CD8-positive, alpha-beta memory T cell (primary cell): ENCODE results near the gene BCAS1. TPM values are rescaled to one million over a fixed set of nuclear protein-coding genes. Genes with fewer than 3 reads are reported as not detected.
A peak's percentile ranks its signal among the peaks of the same experiment; 100 is the strongest.
"Not testable (repeated sequence)": the region's sequence is repeated elsewhere in the genome, so short reads cannot be mapped to it uniquely, and the experiment has no call there.

Experiments
- CTCF ChIA-PET: fragments of 350-600 bp; sonication (Branson Sonifier 250); formaldehyde crosslinking; loops from one replicate; lab custom pipeline; 2021; ENCODE audit warnings: antibody characterized with exemption; lab: Charles Lee
- POLR2A ChIA-PET: fragments of 350-600 bp; sonication (Branson Sonifier 250); formaldehyde crosslinking; loops from one replicate; lab custom pipeline; 2021; ENCODE audit warnings: antibody characterized with exemption; lab: Charles Lee
- DNase-seq, 5 donors: peaks; one replicate each; pipeline versions ENCODE4 v3.0.0 to v3.0.0-alpha.2; 2020 to 2022; ENCODE audit warnings: mixed read lengths in 1 of 5
- H3K27ac ChIP-seq: one replicate; pipeline ENCODE4 v1.7.0; 2013; ENCODE audit warnings: low read depth, mild to moderate bottlenecking, low read length, moderate library complexity
- H3K27me3 ChIP-seq: 2 replicates; pipeline ENCODE4 v1.7.0; 2013; ENCODE audit warnings: low read length, mild to moderate bottlenecking; ENCODE audit not compliant: insufficient read depth, poor library complexity, severe bottlenecking
- H3K36me3 ChIP-seq: 2 replicates; pipeline ENCODE4 v1.7.0; 2013; ENCODE audit warnings: mild to moderate bottlenecking, low read length, moderate library complexity; ENCODE audit not compliant: insufficient read depth
- H3K4me1 ChIP-seq: 2 replicates; pipeline ENCODE4 v1.7.0; 2013; ENCODE audit warnings: mild to moderate bottlenecking, low read length, moderate library complexity; ENCODE audit not compliant: insufficient read depth
- H3K4me3 ChIP-seq: 2 replicates; pipeline ENCODE4 v1.7.0; 2013; ENCODE audit warnings: mild to moderate bottlenecking, low read length
- H3K9me3 ChIP-seq: 2 replicates; pipeline ENCODE4 v1.7.0; 2013; ENCODE audit warnings: mild to moderate bottlenecking, low read length
- H3K27ac Mint-ChIP-seq, 8 donors: one replicate each; pipeline ENCODE4 v1.8.0; 2020 to 2021; ENCODE audit warnings: mixed read lengths in 8 of 8, mild to moderate bottlenecking in 6 of 8, inconsistent platforms in 3 of 8, moderate library complexity in 3 of 8
- H3K27me3 Mint-ChIP-seq, 2 donors: one replicate each; pipeline ENCODE4 v1.8.0; 2020 to 2021; ENCODE audit warnings: mixed read lengths in 2 of 2, mild to moderate bottlenecking in 1 of 2, moderate library complexity in 1 of 2
- H3K36me3 Mint-ChIP-seq, 3 donors: one replicate each; pipeline ENCODE4 v1.8.0; 2020 to 2021; ENCODE audit warnings: mixed read lengths in 3 of 3, inconsistent platforms in 1 of 3, mild to moderate bottlenecking in 1 of 3
- H3K4me1 Mint-ChIP-seq, 3 donors: one replicate each; pipeline ENCODE4 v1.8.0; 2020 to 2021; ENCODE audit warnings: mixed read lengths in 3 of 3, inconsistent platforms in 1 of 3, mild to moderate bottlenecking in 1 of 3
- H3K4me3 Mint-ChIP-seq, 7 donors: one replicate each; pipeline ENCODE4 v1.8.0; 2020 to 2021; ENCODE audit warnings: mixed read lengths in 7 of 7, mild to moderate bottlenecking in 6 of 7, moderate library complexity in 4 of 7, inconsistent platforms in 2 of 7
- H3K9me3 Mint-ChIP-seq, 5 donors: one replicate each; pipeline ENCODE4 v1.8.0; 2020 to 2022; ENCODE audit warnings: mixed read lengths in 5 of 5, mild to moderate bottlenecking in 3 of 5, moderate library complexity in 2 of 5, inconsistent platforms in 1 of 5
- polyA plus RNA-seq: library from polyadenylated mRNA; unstranded; fragments of 300-500 nt; fragmentation: Illumina TruSeq; gene quantifications from one replicate; pipeline ENCODE4 v1.2.3, GENCODE V29; 2021
- total RNA-seq, 2 experiments: library from RNA; stranded (reverse); gene quantifications; one replicate each; pipeline ENCODE4 v1.2.3, GENCODE V29; 2021

The BCAS1 gene
- total and polyA plus RNA-seq, 3 experiments from 2014 or later: 0.09 to 0.91 (median 0.15) TPM

DNA sequence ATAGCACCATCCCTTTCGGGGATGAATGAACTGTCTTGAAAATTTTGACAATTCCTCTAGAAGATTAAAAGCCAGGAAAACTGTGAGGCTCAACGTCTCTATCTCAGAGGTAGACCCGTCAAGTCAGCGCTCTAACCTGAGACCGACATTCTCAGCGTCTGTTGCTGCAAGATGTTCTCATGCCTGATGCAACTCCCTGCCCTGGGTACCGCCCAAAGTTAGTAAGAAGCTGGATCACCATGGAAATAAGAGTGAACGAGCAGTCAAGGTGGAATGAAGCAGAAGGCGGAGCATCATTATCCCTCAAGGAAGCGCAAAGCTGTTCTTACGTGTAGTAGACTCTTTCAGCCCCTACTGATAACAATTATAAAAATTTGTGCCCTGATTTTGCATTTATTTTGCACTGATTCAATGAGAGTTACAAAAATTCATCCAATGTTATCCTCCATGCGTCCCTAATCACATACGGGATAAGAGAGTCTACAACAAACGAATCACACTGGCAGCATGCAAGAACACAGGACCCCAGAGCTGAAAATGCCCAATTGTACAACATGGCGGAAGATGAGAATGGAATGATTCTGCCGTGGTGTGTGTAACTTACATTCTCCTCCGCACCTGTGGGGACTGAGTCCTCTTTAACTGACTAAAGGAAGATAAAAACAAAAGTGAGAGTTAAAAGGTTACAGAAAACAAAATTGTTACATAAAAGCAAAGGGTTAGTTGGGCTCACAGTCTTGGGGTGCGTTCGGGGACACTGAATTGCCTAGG is 95.4 kb downstream of the BCAS1 start:
- POLR2A ChIA-PET: no interaction called here
- peaks cover 0 to 6% (median 3%) of the 10 kb centered on the region in 5 donors for H3K9me3 Mint-ChIP-seq
- Histone ChIP-seq H3K27ac (no peak overlapping the region), H3K4me3 (no peak overlapping the region), H3K4me1 (no peaks in the 10 kb centered on the region), H3K27me3 (no peaks in the 10 kb centered on the region), H3K36me3 (no peaks in the 10 kb centered on the region), H3K9me3 (no peaks in the 10 kb centered on the region)
- no peak for DNase-seq
- no peaks in the 10 kb centered on the region for H3K4me1 Mint-ChIP-seq
- H3K36me3 Mint-ChIP-seq: peaks cover 0 to 8% (median 0%) of the 10 kb centered on the region in 3 donors
- H3K4me3 Mint-ChIP-seq: no peak overlapping the region
- CTCF ChIA-PET: interaction anchor here (2.0 kb wide), 1 partner anchor 16 kb away, joined by 4 read pairs; no protein-coding TSS in a partner anchor
- peaks cover 2 to 15% of the 10 kb centered on the region in 2 donors for H3K27me3 Mint-ChIP-seq
- H3K27ac Mint-ChIP-seq: no peak overlapping the region

GRCh38 chr20:53973882-53974281 is 96.5 kb downstream of the BCAS1 start:
- DNase-seq, H3K4me1 ChIP-seq, POLR2A ChIA-PET, H3K36me3 ChIP-seq, H3K4me1 Mint-ChIP-seq, H3K27me3 ChIP-seq, H3K4me3 ChIP-seq, H3K9me3 ChIP-seq, H3K36me3 Mint-ChIP-seq, H3K4me3 Mint-ChIP-seq, H3K9me3 Mint-ChIP-seq, H3K27ac ChIP-seq, H3K27ac Mint-ChIP-seq: not testable (repeated sequence)
- CTCF ChIA-PET: interaction anchor here (2.0 kb wide), 1 partner anchor 15 kb away, joined by 4 read pairs; no protein-coding TSS in a partner anchor
- peaks cover 2 to 11% of the 10 kb centered on the region in 2 donors for H3K27me3 Mint-ChIP-seq

- CTCF ChIA-PET: no interaction called here
- Mint-ChIP-seq H3K4me1 (no peaks in the 10 kb centered on the region), H3K4me3 (no peak overlapping the region), H3K36me3 (peaks cover 0 to 8% (median 0%) of the 10 kb centered on the region in 3 donors), H3K9me3 (peaks cover 0 to 6% (median 3%) of the 10 kb centered on the region in 5 donors), H3K27me3 (peaks cover 1 to 14% of the 10 kb centered on the region in 2 donors), H3K27ac (no peak overlapping the region)
- no peaks in the 10 kb centered on the region for H3K27me3 ChIP-seq
- no peak overlapping the region for H3K27ac ChIP-seq
- H3K9me3 ChIP-seq: no peaks in the 10 kb centered on the region
- no peaks in the 10 kb centered on the region for H3K36me3 ChIP-seq
- POLR2A ChIA-PET: no interaction called here
- H3K4me1 ChIP-seq: no peaks in the 10 kb centered on the region
- DNase-seq: no peak
- no peak overlapping the region for H3K4me3 ChIP-seq
Measured at GRCh38 chr20:53972179-53972578, 98.2 kb downstream of the BCAS1 start.

GRCh38 chr20:53971096-53971683 is 99.2 kb downstream of the BCAS1 start:
- H3K36me3 Mint-ChIP-seq: peaks cover 0 to 4% (median 0%) of the 10 kb centered on the region in 3 donors
- no peaks in the 10 kb centered on the region for H3K27me3 ChIP-seq
- no peak overlapping the region for H3K4me3 Mint-ChIP-seq
- no peak for DNase-seq
- peaks cover 0 to 4% (median 2%) of the 10 kb centered on the region in 5 donors for H3K9me3 Mint-ChIP-seq
- no peak overlapping the region for H3K4me3 ChIP-seq
- no peaks in the 10 kb centered on the region for H3K9me3 ChIP-seq
- no peaks in the 10 kb centered on the region for H3K4me1 ChIP-seq
- H3K4me1 Mint-ChIP-seq: no peaks in the 10 kb centered on the region
- ChIA-PET CTCF (no interaction called here), POLR2A (no interaction called here)
- peak overlapping the region in 1 of 8 donors; percentile 35 for H3K27ac Mint-ChIP-seq
- H3K27ac ChIP-seq: no peak overlapping the region
- peaks cover 4 to 23% of the 10 kb centered on the region in 2 donors for H3K27me3 Mint-ChIP-seq
- no peaks in the 10 kb centered on the region for H3K36me3 ChIP-seq

GRCh38 chr20:53970232-53970631 is 100.2 kb downstream of the BCAS1 start:
- H3K4me3 ChIP-seq: no peak overlapping the region
- Mint-ChIP-seq H3K4me3 (no peak overlapping the region), H3K27ac (no peak overlapping the region), H3K27me3 (peaks cover 4 to 27% of the 10 kb centered on the region in 2 donors), H3K36me3 (peaks cover 0 to 4% (median 0%) of the 10 kb centered on the region in 3 donors), H3K9me3 (peaks cover 0 to 4% (median 2%) of the 10 kb centered on the region in 5 donors), H3K4me1 (no peaks in the 10 kb centered on the region)
- DNase-seq: no peak
- no peak overlapping the region for H3K27ac ChIP-seq
- H3K27me3 ChIP-seq: no peaks in the 10 kb centered on the region
- H3K9me3 ChIP-seq: no peaks in the 10 kb centered on the region
- no peaks in the 10 kb centered on the region for H3K4me1 ChIP-seq
- POLR2A ChIA-PET: no interaction called here
- H3K36me3 ChIP-seq: no peaks in the 10 kb centered on the region
- CTCF ChIA-PET: no interaction called here

GRCh38 chr20:53967527-53967926 is 102.9 kb downstream of the BCAS1 start:
- no peaks in the 10 kb centered on the region for H3K27me3 ChIP-seq
- Mint-ChIP-seq H3K36me3 (no peaks in the 10 kb centered on the region), H3K4me3 (no peak overlapping the region), H3K9me3 (no peaks in the 10 kb centered on the region), H3K27me3 (peaks cover 6 to 37% of the 10 kb centered on the region in 2 donors), H3K4me1 (no peaks in the 10 kb centered on the region), H3K27ac (no peak overlapping the region)
- CTCF ChIA-PET: no interaction called here
- POLR2A ChIA-PET: no interaction called here
- H3K4me1 ChIP-seq: no peaks in the 10 kb centered on the region
- H3K36me3 ChIP-seq: no peaks in the 10 kb centered on the region
- H3K27ac ChIP-seq: no peak overlapping the region
- DNase-seq: no peak
- no peak overlapping the region for H3K4me3 ChIP-seq
- H3K9me3 ChIP-seq: no peaks in the 10 kb centered on the region

DNA sequence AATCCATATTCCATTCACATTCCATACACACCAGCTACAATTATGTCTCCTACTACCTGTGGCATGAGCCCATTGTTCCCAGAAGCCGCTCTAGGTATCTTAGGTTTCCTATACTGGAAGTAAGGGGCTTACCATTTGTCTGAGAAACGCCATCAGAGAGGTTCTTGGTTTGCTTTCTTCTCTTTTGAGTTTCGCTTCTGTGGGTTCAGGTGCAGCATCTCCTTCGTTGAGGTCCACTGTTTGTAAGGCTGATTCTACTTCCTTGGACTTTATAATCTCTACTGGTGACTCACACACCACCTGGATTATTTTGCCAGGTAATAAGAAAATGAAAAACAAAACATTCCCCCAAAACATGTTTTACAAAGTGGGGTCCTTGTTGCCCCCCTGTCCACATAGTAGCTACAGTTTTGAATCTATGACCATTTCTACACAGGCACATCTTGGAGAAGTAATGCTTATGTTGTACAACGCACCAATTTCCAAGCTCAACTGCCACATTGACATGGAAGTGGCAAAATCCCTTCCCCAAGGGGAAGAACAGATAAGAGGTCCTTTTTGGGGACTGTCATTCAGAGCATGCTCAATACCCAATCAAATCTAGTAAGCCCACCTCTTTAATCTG is 103.5 kb downstream of the BCAS1 start:
- Histone ChIP-seq H3K36me3 (no peaks in the 10 kb centered on the region), H3K4me1 (no peaks in the 10 kb centered on the region), H3K27ac (no peak overlapping the region), H3K9me3 (no peaks in the 10 kb centered on the region), H3K27me3 (no peaks in the 10 kb centered on the region), H3K4me3 (no peak overlapping the region)
- DNase-seq: no peak
- ChIA-PET POLR2A (interaction anchor here (0.5 kb wide), 1 partner anchor 528 kb away, joined by 3 read pairs; no protein-coding TSS in a partner anchor), CTCF (no interaction called here)
- H3K36me3 Mint-ChIP-seq: no peaks in the 10 kb centered on the region
- no peaks in the 10 kb centered on the region for H3K4me1 Mint-ChIP-seq
- H3K4me3 Mint-ChIP-seq: no peak overlapping the region
- no peak overlapping the region for H3K27ac Mint-ChIP-seq
- H3K27me3 Mint-ChIP-seq: peaks cover 6 to 44% of the 10 kb centered on the region in 2 donors
- no peaks in the 10 kb centered on the region for H3K9me3 Mint-ChIP-seq
